SU-DHL-6 (cell line): Measurements from ENCODE around the gene TICRR.

ENCODE experiments used
- H2AFZ ChIP-seq: fragments of 200-600 bp; sonication (generic); 2 replicates; pipeline ENCODE4 v1.6.1; 2014; ENCODE audit warnings: low read depth, mild to moderate bottlenecking, moderate library complexity, mixed read lengths, antibody characterized with exemption, low read length; ENCODE audit not compliant: severe bottlenecking
- H3F3A ChIP-seq: fragments of 200-600 bp; shearing (Covaris generic); 2 replicates; pipeline ENCODE4 v1.6.0; 2016; ENCODE audit warnings: antibody characterized with exemption, mild to moderate bottlenecking; ENCODE audit not compliant: insufficient read depth
- H3K27ac ChIP-seq: fragments of 200-600 bp; sonication (generic); 2 replicates; pipeline ENCODE4 v1.5.1; 2016; ENCODE audit warnings: low read depth, mild to moderate bottlenecking, low read length, moderate library complexity, mixed read lengths
- H3K27me3 ChIP-seq: fragments of 200-600 bp; sonication (generic), shearing (Covaris generic); 2 replicates; pipeline ENCODE4 v1.6.0; 2014; ENCODE audit warnings: mild to moderate bottlenecking, low read length
- H3K36me3 ChIP-seq: fragments of 200-600 bp; sonication (generic); 2 replicates; pipeline ENCODE4 v1.6.1; 2014; ENCODE audit warnings: mild to moderate bottlenecking, low read length, mixed read lengths
- H3K4me2 ChIP-seq: fragments of 300-600, 200-600 bp; shearing (Covaris generic), sonication (generic); 2 replicates; pipeline ENCODE4 v1.6.0; 2014; ENCODE audit warnings: low read length, low read depth, mild to moderate bottlenecking; ENCODE audit not compliant: poor library complexity, severe bottlenecking
- H3K4me3 ChIP-seq: fragments of 200-600 bp; sonication (generic); 2 replicates; pipeline ENCODE4 v1.5.1; 2014; ENCODE audit warnings: antibody characterized with exemption, low read length, mild to moderate bottlenecking, mixed read lengths; ENCODE audit not compliant: insufficient read depth, poor library complexity, severe bottlenecking
- H3K79me2 ChIP-seq: fragments of 200-600 bp; sonication (generic); 2 replicates; pipeline ENCODE4 v1.6.1; 2014; ENCODE audit warnings: mild to moderate bottlenecking, low read length, moderate library complexity; ENCODE audit not compliant: insufficient read depth
- H3K9ac ChIP-seq: fragments of 200-600 bp; sonication (generic); 2 replicates; pipeline ENCODE4 v1.7.0; 2014; ENCODE audit warnings: mild to moderate bottlenecking, low read length
- H3K9me2 ChIP-seq: fragments of 200-600 bp; sonication (generic); replicated peaks from 2 replicates; pipeline ENCODE4 v1.6.1; 2014; ENCODE audit warnings: low read length; ENCODE audit not compliant: insufficient read depth
- H3K9me3 ChIP-seq: fragments of 200-600 bp; sonication (generic); 2 replicates; pipeline ENCODE4 v1.6.1; 2014; ENCODE audit warnings: low read length, mixed read lengths; ENCODE audit not compliant: insufficient read depth
- H4K20me1 ChIP-seq: fragments of 200-600 bp; sonication (generic); 2 replicates; pipeline ENCODE4 v1.6.1; 2014; ENCODE audit warnings: low read depth, mild to moderate bottlenecking, antibody characterized with exemption, low read length, moderate library complexity, mixed read lengths
- EZH2phosphoT487 ChIP-seq: fragments of 200-600 bp; sonication (generic), shearing (Covaris generic); conservative IDR thresholded peaks from 2 replicates; pipeline ENCODE4 v1.6.1; 2018; ENCODE audit warnings: mild to moderate bottlenecking, antibody characterized with exemption, low read length, moderate library complexity, mixed read lengths
- TF ChIP-seq, protein P1 (sequence below): fragments of 200-600 bp; sonication (generic); IDR thresholded peaks from one replicate; pipeline ENCODE4 v1.5.1; 2017; ENCODE audit warnings: antibody characterized with exemption, mild to moderate bottlenecking, low read length, moderate library complexity; ENCODE audit not compliant: insufficient read depth, poor library complexity, severe bottlenecking

Gene TICRR

DNA sequence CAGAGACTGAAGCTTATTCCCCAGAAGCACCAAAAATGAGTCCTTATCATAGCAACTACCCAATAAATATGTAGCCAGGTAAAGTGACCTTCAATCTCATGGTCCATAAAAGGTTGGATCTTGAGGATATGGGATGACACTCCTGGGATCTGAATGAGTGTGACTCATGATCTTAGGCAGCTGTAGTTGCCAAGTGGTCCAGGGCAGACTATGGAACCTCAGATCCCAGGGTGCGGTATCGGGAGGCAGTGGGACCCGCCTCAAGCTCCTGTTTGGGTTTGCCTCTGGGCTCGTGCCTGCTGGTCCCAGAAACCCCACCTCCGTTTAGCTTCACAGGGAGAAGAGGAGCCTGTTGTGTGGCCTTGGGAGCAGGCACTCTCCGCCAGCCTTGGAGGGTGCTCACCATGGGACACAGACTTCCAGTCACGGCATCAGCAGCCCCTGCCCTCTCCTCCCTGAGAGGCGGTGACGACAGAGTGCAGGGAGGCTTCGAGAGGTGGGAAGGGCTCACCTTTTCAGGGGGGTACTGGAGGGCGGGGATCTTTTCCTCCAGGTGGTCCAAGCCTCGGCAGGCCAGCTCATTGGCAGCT, 95.8 kb downstream of the TICRR start:
- Histone ChIP-seq H3F3A (no peaks in the 10 kb centered on the region), H3K36me3 (no peaks in the 10 kb centered on the region), H3K79me2 (no peaks in the 10 kb centered on the region), H3K9me3 (no peaks in the 10 kb centered on the region), H2AFZ (no peak overlapping the region), H4K20me1 (no peaks in the 10 kb centered on the region), H3K9ac (no peak overlapping the region), H3K27me3 (0 out of 2 replicates have a peak, but pooled peaks cover 4% of the 10 kb centered on the region), H3K4me2 (no peak overlapping the region), H3K27ac (no peak overlapping the region), H3K4me3 (no peak overlapping the region), H3K9me2 (no peaks in the 10 kb centered on the region)
- no peak for TF ChIP-seq EZH2phosphoT487
- TF ChIP-seq, protein P1, sequence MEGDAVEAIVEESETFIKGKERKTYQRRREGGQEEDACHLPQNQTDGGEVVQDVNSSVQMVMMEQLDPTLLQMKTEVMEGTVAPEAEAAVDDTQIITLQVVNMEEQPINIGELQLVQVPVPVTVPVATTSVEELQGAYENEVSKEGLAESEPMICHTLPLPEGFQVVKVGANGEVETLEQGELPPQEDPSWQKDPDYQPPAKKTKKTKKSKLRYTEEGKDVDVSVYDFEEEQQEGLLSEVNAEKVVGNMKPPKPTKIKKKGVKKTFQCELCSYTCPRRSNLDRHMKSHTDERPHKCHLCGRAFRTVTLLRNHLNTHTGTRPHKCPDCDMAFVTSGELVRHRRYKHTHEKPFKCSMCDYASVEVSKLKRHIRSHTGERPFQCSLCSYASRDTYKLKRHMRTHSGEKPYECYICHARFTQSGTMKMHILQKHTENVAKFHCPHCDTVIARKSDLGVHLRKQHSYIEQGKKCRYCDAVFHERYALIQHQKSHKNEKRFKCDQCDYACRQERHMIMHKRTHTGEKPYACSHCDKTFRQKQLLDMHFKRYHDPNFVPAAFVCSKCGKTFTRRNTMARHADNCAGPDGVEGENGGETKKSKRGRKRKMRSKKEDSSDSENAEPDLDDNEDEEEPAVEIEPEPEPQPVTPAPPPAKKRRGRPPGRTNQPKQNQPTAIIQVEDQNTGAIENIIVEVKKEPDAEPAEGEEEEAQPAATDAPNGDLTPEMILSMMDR = no peak

DNA sequence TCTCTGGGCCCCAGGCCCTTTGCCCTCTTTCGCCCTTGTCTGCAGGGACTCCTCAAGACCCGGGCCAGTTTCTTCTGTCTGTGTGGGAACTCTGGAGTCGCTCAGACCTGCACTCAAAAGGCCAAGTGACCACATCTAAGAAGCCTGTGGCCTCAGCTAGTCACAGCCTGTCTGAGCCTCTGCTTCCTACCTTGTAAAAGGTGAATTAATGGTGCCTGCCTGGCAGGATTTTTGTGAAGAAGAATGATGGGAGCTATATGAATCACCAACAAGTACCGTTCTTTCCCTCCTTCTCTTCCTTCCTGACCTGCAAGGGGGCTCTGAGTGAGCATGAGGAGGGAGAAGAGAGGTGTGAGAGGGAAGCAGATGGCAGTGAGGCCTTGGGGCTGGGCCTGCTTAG, 96.4 kb downstream of the TICRR start:
- Histone ChIP-seq H3F3A (no peaks in the 10 kb centered on the region), H3K9me2 (no peaks in the 10 kb centered on the region), H2AFZ (no peak overlapping the region), H3K9ac (no peak overlapping the region), H3K27me3 (0 out of 2 replicates have a peak, but pooled peaks cover 4% of the 10 kb centered on the region), H3K79me2 (no peaks in the 10 kb centered on the region), H4K20me1 (no peaks in the 10 kb centered on the region), H3K27ac (no peak overlapping the region), H3K4me3 (no peak overlapping the region), H3K9me3 (no peaks in the 10 kb centered on the region), H3K4me2 (no peak overlapping the region), H3K36me3 (no peaks in the 10 kb centered on the region)
- TF ChIP-seq EZH2phosphoT487 = no peak
- TF ChIP-seq, protein P1 = no peak

DNA sequence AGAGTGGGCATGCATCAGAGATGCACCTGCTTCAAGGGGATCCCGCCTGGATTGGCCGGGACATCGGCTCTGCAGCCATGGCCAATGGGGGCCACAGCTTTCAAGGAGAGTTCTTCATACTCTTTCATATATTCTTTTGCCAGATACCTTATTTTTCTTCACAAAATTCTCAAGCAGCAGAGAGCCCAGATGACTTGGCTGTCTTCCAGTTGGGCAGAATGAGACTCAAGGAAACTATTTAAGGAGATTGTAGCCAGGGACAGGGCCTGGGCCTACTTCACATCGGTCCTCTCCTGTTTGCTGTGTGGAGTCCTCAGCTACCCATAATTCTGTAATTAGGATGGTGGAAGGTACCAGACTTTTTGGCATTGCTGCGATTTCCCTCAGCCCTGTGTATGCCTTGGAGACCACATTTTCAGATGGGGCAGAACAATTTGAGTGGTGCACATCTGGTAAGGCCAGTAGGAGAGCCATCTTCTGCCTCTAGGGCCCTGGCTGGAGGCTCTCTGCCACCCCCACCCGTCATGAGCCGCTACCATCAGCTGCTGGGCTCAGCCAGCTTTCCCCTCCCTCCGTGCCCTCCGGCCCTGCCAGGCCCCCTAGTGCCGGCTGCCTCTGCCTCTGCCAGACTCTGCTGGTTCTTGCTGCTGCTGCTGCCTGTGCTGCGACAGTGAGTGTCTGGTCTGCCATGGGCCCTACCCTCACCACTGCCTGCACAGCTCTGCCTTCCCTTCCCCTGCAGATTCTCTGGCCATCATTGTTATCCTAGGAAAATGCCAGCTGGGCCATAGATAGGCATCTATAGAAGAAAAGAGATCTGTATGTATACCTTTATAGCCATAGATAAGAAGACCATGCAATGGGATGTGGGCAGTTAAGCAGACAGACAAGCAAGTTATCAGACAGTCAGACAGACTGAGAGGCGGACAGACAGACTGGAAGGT, 97.2 kb downstream of the TICRR start:
- no peak for TF ChIP-seq EZH2phosphoT487
- TF ChIP-seq, protein P1 = no peak
- 0 out of 2 replicates have a peak, but pooled peaks cover 4% of the 10 kb centered on the region for H3K27me3 ChIP-seq

More for the DNA sequence above, 97.2 kb downstream of the TICRR start:
- no peak overlapping the region for H3K4me3 ChIP-seq
- no peaks in the 10 kb centered on the region for H3K36me3 ChIP-seq
- H3K9me3 ChIP-seq = no peaks in the 10 kb centered on the region
- no peak overlapping the region for H3K27ac ChIP-seq
- no peaks in the 10 kb centered on the region for H3K9me2 ChIP-seq
- no peak overlapping the region for H3K9ac ChIP-seq
- H4K20me1 ChIP-seq = no peaks in the 10 kb centered on the region
- no peaks in the 10 kb centered on the region for H3K79me2 ChIP-seq
- H2AFZ ChIP-seq = no peak overlapping the region
- no peak overlapping the region for H3K4me2 ChIP-seq
- no peaks in the 10 kb centered on the region for H3F3A ChIP-seq
